Activated CD4-positive, alpha-beta T cell treated with anti-CD3 and anti-CD28 coated beads for 36 hours (primary cell): ENCODE results near the gene KNDC1. TPM values are rescaled to one million over a fixed set of nuclear protein-coding genes. Genes with fewer than 3 reads are reported as not detected.

Experiments
- ATAC-seq: fragments of 200-7000 bp; cut with Tn5 transposase; one replicate; pipeline ENCODE4 v1.10.0; 2021; ENCODE audit warnings: mild to moderate bottlenecking, moderate library complexity
- CTCF ChIA-PET: fragments of 350-600 bp; sonication (Branson Sonifier 250); formaldehyde crosslinking; loops from one replicate; lab custom pipeline; 2021; ENCODE audit warnings: antibody characterized with exemption; lab: Charles Lee
- POLR2A ChIA-PET: fragments of 350-600 bp; sonication (Branson Sonifier 250); formaldehyde crosslinking; loops from one replicate; lab custom pipeline; 2021; ENCODE audit warnings: antibody characterized with exemption, inconsistent platforms; lab: Charles Lee
- DNase-seq: peaks from one replicate; pipeline ENCODE4 v3.0.0-alpha.2; 2020
- H3K27ac Mint-ChIP-seq: one replicate; pipeline ENCODE4 v1.8.0; 2021; ENCODE audit warnings: mixed read lengths
- H3K27me3 Mint-ChIP-seq: one replicate; pipeline ENCODE4 v1.8.0; 2021; ENCODE audit warnings: mixed read lengths
- H3K36me3 Mint-ChIP-seq: one replicate; pipeline ENCODE4 v1.8.0; 2021; ENCODE audit warnings: low read depth, mixed read lengths
- H3K4me1 Mint-ChIP-seq: one replicate; pipeline ENCODE4 v1.8.0; 2021; ENCODE audit warnings: mixed read lengths
- H3K4me3 Mint-ChIP-seq: one replicate; pipeline ENCODE4 v1.8.0; 2021; ENCODE audit warnings: mild to moderate bottlenecking, moderate library complexity, mixed read lengths
- H3K9me3 Mint-ChIP-seq: one replicate; pipeline ENCODE4 v1.8.0; 2021; ENCODE audit warnings: low read depth, mixed read lengths
- intact Hi-C, 2 experiments: fragments of 100-400 bp; cut with DNase I in 1 of 2; cut with micrococcal nuclease in 1 of 2; formaldehyde crosslinking; loops; one replicate each; pipeline versions ENCODE4 v1.14.2 to v1.15.1; 2022 to 2024; cut with DNase I, micrococcal nuclease
- total RNA-seq, 2 experiments: library from RNA; stranded (reverse); gene quantifications; one replicate each; pipeline ENCODE4 v1.2.3, GENCODE V29; 2021

KNDC1 gene
- total RNA-seq, 2 experiments from 2014 or later: not detected

DNA sequence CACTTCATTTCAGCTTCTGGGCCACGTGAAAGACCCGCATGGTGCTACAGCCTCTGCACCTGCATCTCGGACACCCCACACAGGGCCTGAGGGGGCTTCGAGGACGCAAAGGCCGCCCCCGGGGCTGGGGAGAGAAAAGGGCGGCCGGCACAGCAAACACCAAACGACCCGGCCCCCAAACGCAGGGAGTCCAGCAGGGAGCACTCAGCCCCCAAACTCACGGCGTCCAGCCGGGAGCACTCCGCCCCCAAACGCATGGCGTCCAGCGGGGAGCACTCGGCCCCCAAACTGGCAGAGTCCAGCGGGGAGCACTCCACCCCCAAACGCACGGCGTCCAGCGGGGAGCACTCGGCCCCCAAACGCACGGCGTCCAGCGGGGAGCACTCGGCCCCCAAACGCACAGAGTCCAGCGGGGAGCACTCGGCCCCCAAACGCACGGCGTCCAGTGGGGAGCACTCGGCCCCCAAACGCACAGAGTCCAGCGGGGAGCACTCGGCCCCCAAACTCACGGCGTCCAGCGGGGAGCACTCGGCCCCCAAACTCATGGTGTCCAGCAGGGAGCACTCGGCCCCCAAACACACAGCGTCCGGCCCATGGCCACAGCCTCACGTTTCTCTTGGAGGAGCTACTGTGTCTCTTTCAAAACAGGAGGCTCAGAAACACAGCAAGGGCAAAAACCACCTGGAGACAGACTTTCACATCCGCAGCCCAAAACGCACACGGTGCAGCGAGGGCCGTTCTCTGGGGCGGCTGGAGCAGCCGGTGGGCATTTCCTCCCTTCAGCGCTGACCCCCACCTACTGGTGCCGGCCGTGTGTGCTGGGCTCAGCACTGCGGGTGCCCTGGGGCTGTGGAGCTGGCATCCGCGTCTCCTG lies 43.0 kb downstream of the KNDC1 start:
- no peaks in the 10 kb centered on the region for H3K4me1 Mint-ChIP-seq
- intact Hi-C loops: no loop called here
- POLR2A ChIA-PET: no interaction called here
- no peak overlapping the region for H3K4me3 Mint-ChIP-seq
- DNase-seq (no peak), ATAC-seq (no peak)
- CTCF ChIA-PET: no interaction called here
- H3K27me3 Mint-ChIP-seq: no peaks in the 10 kb centered on the region
- no peaks in the 10 kb centered on the region for H3K9me3 Mint-ChIP-seq
- H3K36me3 Mint-ChIP-seq: no peaks in the 10 kb centered on the region
- no peak overlapping the region for H3K27ac Mint-ChIP-seq

DNA sequence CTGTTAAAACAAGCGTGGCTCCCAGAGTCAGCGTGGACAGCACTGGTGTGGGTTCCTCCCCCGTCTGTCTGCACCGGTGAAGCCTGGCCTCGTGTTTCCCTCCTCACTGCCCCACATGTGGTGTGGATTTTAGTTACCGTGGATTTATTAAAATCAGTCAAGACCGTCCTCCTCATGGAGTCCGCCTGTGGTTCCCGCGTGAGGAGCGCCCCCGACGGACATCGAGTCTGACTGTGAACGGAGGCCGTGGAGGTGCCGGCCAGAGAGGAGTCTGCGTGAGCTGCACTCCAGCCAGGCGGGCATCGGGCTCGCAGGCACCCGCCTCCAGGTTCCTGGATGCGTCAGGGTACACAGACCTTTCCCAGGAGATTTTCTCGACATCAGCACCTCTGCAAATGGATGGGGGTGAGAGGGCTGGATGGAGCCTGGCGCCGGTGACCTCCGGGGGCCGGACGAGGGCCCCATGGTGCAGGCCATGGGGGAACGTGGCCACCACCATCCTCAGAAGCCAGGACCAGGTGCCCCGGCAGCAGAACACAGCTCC lies 43.7 kb downstream of the KNDC1 start:
- Mint-ChIP-seq H3K9me3 (no peaks in the 10 kb centered on the region), H3K36me3 (no peaks in the 10 kb centered on the region), H3K4me1 (no peaks in the 10 kb centered on the region), H3K27ac (no peak overlapping the region), H3K27me3 (no peaks in the 10 kb centered on the region), H3K4me3 (no peak overlapping the region)
- DNase-seq: no peak
- ChIA-PET POLR2A (no interaction called here), CTCF (no interaction called here)
- intact Hi-C loops: no loop called here
- no peak for ATAC-seq

DNA sequence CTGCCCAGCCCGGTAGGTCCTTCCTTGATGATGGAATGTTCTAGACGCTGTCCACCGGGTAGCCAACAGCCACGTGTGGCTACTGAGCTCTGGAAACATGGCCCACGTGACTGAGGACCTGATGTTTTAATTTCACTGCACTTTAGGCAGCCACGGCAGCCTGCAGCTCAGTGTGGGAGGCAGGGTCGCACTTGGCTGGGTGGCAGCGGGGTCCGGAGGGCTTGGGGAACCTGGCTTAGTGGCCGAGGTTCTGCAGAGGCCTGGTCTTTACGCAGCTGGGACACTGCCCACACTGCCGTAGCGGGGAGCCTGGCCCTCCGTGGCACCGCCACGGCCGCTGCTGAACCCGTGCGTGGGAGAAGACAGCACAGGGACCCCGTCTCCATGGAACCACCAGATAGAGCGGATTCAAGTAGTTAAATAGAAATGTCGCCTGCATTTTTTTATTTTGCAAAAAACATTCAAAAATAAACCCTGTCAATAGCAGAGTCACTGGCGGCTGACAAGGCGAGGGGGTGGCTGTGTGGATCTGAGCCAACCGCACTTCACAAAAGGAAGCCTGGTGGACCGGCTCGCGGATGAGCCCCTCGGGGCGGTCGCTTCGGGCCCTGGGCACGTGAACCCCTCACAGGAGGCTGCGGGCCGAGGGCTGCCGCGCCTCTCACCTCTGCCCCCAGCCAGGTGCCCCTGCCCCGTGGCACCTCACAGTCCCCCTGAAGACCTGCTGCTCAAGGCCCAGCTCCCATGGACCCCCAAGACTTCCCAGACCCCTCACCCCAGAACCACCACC lies 44.4 kb downstream of the KNDC1 start:
- Mint-ChIP-seq H3K4me3 (no peak overlapping the region), H3K4me1 (no peaks in the 10 kb centered on the region), H3K27ac (no peak overlapping the region), H3K36me3 (no peaks in the 10 kb centered on the region), H3K9me3 (no peaks in the 10 kb centered on the region), H3K27me3 (no peaks in the 10 kb centered on the region)
- ATAC-seq (no peak), DNase-seq (no peak)
- ChIA-PET POLR2A (no interaction called here), CTCF (no interaction called here)
- intact Hi-C loops: no loop called here

DNA sequence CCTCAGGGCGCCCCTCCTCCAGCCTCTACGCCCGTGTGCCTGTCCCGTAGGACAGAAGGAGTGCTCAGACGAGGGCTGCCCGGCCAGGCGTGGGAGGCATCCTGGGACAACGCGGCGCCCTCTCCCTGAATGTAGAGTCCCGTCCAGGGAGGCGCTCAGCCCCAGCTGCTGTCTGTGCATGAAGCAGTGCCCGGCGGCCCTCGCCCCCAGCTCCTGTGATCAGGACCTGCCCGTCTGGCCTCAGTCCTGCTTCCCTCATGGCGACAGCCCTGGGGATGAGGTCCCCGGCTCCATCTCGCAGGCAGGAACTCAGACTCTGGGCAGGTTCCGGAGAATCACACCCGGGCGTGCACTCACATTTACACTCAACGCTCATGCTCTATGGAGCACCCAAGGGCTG lies 45.1 kb downstream of the KNDC1 start:
- DNase-seq (no peak), ATAC-seq (no peak)
- Mint-ChIP-seq H3K27me3 (no peaks in the 10 kb centered on the region), H3K36me3 (no peaks in the 10 kb centered on the region), H3K9me3 (no peaks in the 10 kb centered on the region), H3K27ac (no peak overlapping the region), H3K4me3 (no peak overlapping the region), H3K4me1 (no peaks in the 10 kb centered on the region)
- CTCF ChIA-PET: no interaction called here
- POLR2A ChIA-PET: no interaction called here
- intact Hi-C loops: no loop called here

DNA sequence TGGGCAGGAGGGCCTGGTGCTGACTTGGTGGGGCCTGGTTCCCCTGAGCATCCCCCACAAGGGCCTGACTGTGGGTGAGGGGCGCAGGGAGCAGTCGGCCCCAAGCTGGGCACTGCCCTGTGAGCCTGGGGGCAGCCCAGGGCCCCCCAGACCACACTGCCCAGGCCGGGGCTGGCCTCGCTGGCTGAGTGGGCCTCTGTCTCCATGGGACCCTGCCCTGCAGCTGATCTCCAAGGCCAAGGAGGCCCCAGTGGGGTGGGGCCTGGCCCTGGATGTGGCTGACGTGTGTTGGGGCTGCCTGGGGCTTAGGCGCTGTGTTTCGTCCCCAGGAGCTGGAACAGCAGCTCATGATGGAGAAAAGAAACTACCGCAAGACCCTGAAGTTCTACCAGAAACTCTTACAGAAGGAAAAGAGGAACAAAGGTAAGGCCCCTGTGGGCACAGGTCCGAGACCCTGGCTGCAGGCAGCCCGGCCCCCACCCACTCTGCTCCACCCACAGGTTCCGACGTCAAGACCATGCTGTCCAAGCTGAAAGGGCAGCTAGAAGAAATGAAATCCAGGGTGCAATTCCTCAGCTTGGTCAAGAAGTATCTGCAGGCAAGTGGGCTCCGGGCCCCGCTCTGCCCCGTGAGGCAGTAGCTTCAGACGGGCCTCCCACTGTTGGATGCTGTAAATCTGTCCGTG lies 46.5 kb downstream of the KNDC1 start:
- ATAC-seq (no peak), DNase-seq (no peak)
- no peaks in the 10 kb centered on the region for H3K27me3 Mint-ChIP-seq
- H3K36me3 Mint-ChIP-seq: no peaks in the 10 kb centered on the region
- CTCF ChIA-PET: no interaction called here
- intact Hi-C loops: no loop called here
- no peak overlapping the region for H3K27ac Mint-ChIP-seq
- POLR2A ChIA-PET: no interaction called here
- H3K4me1 Mint-ChIP-seq: peaks cover 4% of the 10 kb centered on the region
- no peak overlapping the region for H3K4me3 Mint-ChIP-seq
- no peaks in the 10 kb centered on the region for H3K9me3 Mint-ChIP-seq

DNA sequence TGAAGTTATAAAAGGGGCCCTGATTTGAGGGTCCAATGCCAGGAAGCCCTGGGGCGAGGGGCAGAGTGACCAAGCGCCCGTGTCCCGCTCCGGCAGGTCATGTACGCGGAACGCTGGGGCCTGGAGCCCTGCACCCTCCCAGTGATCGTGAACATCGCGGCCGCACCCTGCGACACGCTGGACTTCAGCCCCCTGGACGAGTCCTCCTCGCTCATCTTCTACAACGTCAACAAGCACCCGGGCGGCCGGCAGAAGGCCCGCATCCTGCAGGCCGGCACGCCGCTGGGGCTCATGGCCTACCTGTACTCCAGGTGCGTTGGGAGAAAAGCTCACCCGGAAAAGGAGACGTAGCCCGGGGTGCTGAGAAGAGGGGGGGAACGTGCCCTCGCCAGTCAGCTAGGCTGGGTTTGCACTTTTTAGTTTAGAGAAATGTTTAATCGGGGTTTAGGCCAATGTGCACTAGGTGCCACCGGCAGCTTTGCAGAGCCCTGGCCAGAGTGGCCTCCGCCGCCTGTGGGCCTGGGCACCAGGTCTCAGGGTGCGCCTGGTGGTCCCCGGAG lies 47.1 kb downstream of the KNDC1 start:
- DNase-seq (no peak), ATAC-seq (no peak)
- H3K4me1 Mint-ChIP-seq: peaks cover 4% of the 10 kb centered on the region
- no peak overlapping the region for H3K27ac Mint-ChIP-seq
- ChIA-PET CTCF (interaction anchor here (1.1 kb wide), 1 partner anchor 101 kb away, joined by 3 read pairs; no protein-coding TSS in a partner anchor), POLR2A (no interaction called here)
- intact Hi-C loops: no loop called here
- H3K36me3 Mint-ChIP-seq: no peaks in the 10 kb centered on the region
- H3K9me3 Mint-ChIP-seq: no peaks in the 10 kb centered on the region
- no peak overlapping the region for H3K4me3 Mint-ChIP-seq
- H3K27me3 Mint-ChIP-seq: no peaks in the 10 kb centered on the region

DNA sequence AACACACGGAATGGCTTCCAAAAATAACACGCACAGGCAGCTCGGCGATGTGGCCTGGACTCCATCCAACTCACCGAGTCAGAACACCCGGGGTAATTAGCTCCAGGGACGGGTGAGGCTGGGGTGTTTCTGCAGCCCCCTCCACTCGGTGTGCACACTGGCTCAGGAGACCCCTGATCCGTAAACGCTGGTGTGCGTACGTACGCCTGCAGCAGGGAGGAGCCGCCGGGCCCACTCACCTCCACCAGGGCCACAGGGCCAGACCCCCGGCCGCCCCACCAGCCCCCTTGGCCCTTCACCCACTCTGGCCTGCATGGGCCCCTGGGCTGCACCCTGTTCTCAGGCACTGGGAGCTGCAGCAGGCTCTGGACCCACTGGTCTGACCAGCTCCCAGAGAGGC lies 47.6 kb downstream of the KNDC1 start:
- no peaks in the 10 kb centered on the region for H3K36me3 Mint-ChIP-seq
- peaks cover 4% of the 10 kb centered on the region for H3K4me1 Mint-ChIP-seq
- no peak overlapping the region for H3K27ac Mint-ChIP-seq
- H3K4me3 Mint-ChIP-seq: no peak overlapping the region
- H3K9me3 Mint-ChIP-seq: no peaks in the 10 kb centered on the region
- ChIA-PET POLR2A (no interaction called here), CTCF (interaction anchor here (1.1 kb wide), 1 partner anchor 100 kb away, joined by 3 read pairs; no protein-coding TSS in a partner anchor)
- intact Hi-C loops: no loop called here
- ATAC-seq (no peak), DNase-seq (no peak)
- no peaks in the 10 kb centered on the region for H3K27me3 Mint-ChIP-seq

DNA sequence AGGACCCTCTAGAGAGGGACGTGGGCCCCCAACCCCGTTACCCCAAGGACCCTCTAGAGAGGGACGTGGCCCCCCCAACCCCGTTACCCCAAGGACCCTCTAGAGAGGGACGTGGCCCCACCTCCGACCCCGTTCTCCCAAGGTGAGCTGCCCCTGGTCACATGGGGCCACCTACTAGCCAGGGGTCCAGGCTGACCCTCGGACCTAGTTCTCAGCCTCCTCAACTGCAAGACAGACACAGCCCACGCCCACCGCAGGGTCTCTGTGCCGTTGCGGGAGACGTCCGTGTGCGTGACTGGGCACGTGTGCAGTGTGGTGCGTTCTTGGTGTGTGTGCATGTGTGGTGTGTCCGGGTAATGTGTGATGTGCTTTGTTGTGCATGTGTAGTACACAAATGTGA lies 48.4 kb downstream of the KNDC1 start:
- peaks cover 4% of the 10 kb centered on the region for H3K4me1 Mint-ChIP-seq
- H3K9me3 Mint-ChIP-seq: no peaks in the 10 kb centered on the region
- ChIA-PET CTCF (no interaction called here), POLR2A (no interaction called here)
- H3K27ac Mint-ChIP-seq: no peak overlapping the region
- DNase-seq (no peak), ATAC-seq (no peak)
- H3K27me3 Mint-ChIP-seq: no peaks in the 10 kb centered on the region
- no peaks in the 10 kb centered on the region for H3K36me3 Mint-ChIP-seq
- intact Hi-C loops: no loop called here
- no peak overlapping the region for H3K4me3 Mint-ChIP-seq

DNA sequence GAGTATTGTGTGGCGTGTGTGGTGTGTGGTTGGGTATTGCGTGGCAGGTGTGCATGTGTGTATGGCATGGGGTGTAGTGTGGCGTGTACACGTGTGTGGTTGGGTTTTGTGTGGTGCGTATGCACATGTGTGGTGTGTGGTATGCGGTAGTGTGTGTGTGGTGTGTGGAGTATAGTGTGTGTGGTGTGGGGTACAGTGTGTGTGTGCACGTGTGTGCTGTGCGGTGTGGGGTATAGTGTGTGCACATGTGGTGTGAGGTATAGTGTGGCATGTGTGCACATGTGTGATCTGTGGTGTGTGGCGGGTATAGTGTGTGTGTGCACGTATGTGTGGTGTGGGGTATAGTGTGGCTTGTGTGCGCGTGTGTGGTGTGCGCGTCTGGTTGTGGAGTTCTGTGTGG lies 49.1 kb downstream of the KNDC1 start:
- H3K4me1 Mint-ChIP-seq: peaks cover 4% of the 10 kb centered on the region

DNA sequence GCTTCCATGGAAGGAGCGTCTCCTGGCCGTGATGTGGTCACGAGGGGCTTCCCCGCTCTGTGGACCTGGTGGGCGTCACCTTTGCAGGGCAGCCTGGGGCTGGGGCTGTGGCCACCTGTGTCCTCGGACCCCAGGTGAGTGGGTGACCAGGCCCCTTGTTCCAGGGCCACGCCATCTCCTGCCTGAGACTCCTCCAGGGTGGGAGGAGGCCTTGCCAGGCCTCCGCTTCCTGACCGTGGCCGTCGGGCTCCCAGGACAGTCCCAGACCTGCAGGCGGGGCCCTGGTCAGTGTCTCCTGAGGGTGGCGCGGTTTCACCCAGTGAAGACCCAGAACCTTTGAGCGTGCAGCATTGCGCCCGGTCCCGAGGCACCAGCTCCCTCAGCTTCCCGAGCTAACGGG lies 49.6 kb downstream of the KNDC1 start:
- Mint-ChIP-seq H3K9me3 (no peaks in the 10 kb centered on the region), H3K36me3 (no peaks in the 10 kb centered on the region), H3K27ac (no peak overlapping the region), H3K4me3 (no peak overlapping the region), H3K27me3 (no peaks in the 10 kb centered on the region), H3K4me1 (peaks cover 4% of the 10 kb centered on the region)
- DNase-seq: no peak
- ChIA-PET CTCF (no interaction called here), POLR2A (no interaction called here)
- intact Hi-C loops: no loop called here
- no peak for ATAC-seq

More for the DNA sequence above, 49.1 kb downstream of the KNDC1 start:
- CTCF ChIA-PET: no interaction called here
- ATAC-seq (no peak), DNase-seq (no peak)
- POLR2A ChIA-PET: no interaction called here
- intact Hi-C loops: no loop called here
- Mint-ChIP-seq H3K27ac (no peak overlapping the region), H3K4me3 (no peak overlapping the region), H3K36me3 (no peaks in the 10 kb centered on the region), H3K9me3 (no peaks in the 10 kb centered on the region), H3K27me3 (no peaks in the 10 kb centered on the region)
